Esophagus (tissue), 2 donors: Measurements from ENCODE around the gene GRIK2. TPM values are rescaled to one million over a fixed set of nuclear protein-coding genes. Genes with fewer than 3 reads are reported as not detected.

Source experiments
- H3K27ac ChIP-seq, 2 donors: one replicate each; pipeline ENCODE4 v1.5.1; 2013; ENCODE audit warnings: low read depth in 2 of 2, mild to moderate bottlenecking in 2 of 2, inconsistent platforms in 1 of 2, low read length in 1 of 2, moderate library complexity in 1 of 2
- H3K27me3 ChIP-seq, 2 donors: one replicate each; pipeline ENCODE4 v1.6.1; 2013; ENCODE audit warnings: low read length in 2 of 2, control low read depth in 1 of 2, mild to moderate bottlenecking in 1 of 2; ENCODE audit not compliant: insufficient read depth in 2 of 2, control insufficient read depth in 1 of 2
- H3K36me3 ChIP-seq, 2 donors: one replicate each; pipeline ENCODE4 v1.6.1; 2013; ENCODE audit warnings: low read length in 1 of 2; ENCODE audit not compliant: control insufficient read depth in 2 of 2, insufficient read depth in 2 of 2
- H3K4me1 ChIP-seq, 2 donors: one replicate each; pipeline ENCODE4 v1.6.1; 2013; ENCODE audit warnings: low read length in 1 of 2; ENCODE audit not compliant: control insufficient read depth in 2 of 2, insufficient read depth in 2 of 2
- H3K4me3 ChIP-seq, 2 donors: one replicate each; pipeline ENCODE4 v1.5.1; 2013; ENCODE audit warnings: low read length in 2 of 2, mild to moderate bottlenecking in 2 of 2, low read depth in 1 of 2, moderate library complexity in 1 of 2
- H3K9me3 ChIP-seq, 2 donors: one replicate each; pipeline ENCODE4 v1.6.1; 2013; ENCODE audit warnings: mild to moderate bottlenecking in 2 of 2, low read depth in 1 of 2, low read length in 1 of 2, moderate library complexity in 1 of 2; ENCODE audit not compliant: control insufficient read depth in 2 of 2, insufficient read depth in 1 of 2
- WGBS, 2 donors: extraction: QIAGEN DNeasy Blood & Tissue Kit; methylation state at CpG; one replicate each; pipeline ENCODE4 v1.1.7; 2013; 5-methylcytosine and 5-hydroxymethylcytosine counted together
- polyA plus RNA-seq, 2 donors: library from polyadenylated mRNA; stranded (reverse); fragments of 200-250 nt; gene quantifications; one replicate each; pipeline ENCODE4 v1.2.3, GENCODE V29; 2013
- donor health status: healthy with polysubstance abuse.
- donor health status: Bipolar disorder and iron deficiency.

Gene GRIK2
- polyA plus RNA-seq, 2 donors: 0.06 to 0.08 TPM

DNA sequence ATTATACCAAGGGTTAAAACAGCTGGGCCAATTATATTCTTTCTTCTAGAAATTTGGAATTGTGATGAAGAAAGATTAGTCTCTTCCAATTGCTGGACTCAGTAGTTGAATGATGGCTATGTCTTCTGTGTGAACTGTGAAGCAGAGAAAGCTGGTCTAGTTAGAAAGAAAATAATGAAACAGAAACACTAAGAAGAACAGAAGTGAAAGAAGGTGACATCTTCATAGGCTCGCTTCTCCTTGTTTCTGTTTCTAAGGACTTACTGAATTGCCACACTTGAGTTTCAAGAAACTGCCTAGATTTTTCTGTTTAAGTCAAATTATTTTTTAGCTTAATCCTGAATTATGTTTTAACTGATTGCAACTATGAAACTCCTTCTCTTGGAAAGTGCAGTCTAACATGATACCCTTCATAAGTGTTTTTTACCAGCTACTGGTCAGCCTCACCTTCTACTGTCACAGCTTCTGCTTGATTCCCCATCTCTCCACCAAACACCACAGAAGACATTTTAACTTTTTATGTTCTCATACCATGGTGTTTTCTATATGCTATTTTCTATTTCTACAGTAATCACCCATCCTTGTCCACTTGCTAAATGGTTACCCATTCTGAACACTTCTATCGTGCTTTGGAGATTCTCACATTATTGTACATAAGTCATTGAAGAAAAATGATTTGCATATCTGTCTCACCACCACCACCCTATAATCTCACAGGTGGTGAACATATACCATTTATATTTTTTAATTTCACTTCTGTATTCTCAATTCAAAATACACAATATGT, 268.8 kb downstream of the GRIK2 start:
- WGBS, 2 donors: 91 to 96% methylated on average over 2 of the region's 2 CpGs
- Histone ChIP-seq H3K27ac (no peak overlapping the region), H3K4me3 (no peak overlapping the region), H3K27me3 (no peaks in the 10 kb centered on the region), H3K36me3 (no peaks in the 10 kb centered on the region), H3K4me1 (no peaks in the 10 kb centered on the region), H3K9me3 (no peaks in the 10 kb centered on the region)

DNA sequence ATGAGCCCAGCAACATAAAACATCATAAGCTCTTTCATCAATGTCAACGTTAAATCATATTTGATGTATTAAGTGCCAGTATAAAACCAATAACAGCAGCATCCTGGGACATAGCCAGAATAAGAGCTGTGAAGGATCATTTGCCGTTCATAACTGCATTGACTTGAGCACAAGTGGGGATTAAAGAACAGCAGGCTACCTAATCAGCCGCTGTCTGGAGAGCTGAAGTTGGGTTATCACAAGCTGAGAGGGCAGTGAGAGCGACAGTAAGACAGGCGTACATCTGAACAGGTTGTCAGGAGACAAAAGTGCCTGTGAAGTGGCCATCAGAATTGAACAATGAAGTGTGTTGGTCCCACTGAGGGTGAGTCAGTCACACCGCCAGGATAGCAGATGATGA, 269.6 kb downstream of the GRIK2 start:
- 61 to 69% methylated on average over 6 of the region's 6 CpGs for whole genome bisulfite sequencing, 2 donors
- no peaks in the 10 kb centered on the region for H3K27me3 ChIP-seq
- no peaks in the 10 kb centered on the region for H3K36me3 ChIP-seq
- no peaks in the 10 kb centered on the region for H3K4me1 ChIP-seq
- H3K9me3 ChIP-seq: no peaks in the 10 kb centered on the region
- H3K4me3 ChIP-seq: no peak overlapping the region
- H3K27ac ChIP-seq: no peak overlapping the region

DNA sequence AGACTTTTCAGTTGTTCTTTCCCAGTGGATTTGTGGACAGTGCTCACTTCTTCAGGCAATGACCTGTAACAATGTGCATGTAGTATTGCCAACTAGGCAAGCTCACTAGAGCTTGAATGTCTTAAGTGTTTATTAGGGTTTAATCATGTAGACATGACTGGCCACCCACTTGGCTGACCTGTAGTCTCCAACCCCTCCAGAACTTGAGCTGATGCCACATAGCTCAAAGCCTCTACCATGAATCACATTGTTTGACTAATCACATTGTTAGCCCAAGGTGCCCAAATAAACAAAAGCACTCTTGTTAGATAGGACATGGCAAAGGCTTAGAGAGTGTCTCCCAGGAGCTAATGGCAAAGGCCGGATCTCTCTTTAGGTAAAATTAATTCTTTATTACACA, 272.7 kb downstream of the GRIK2 start:
- H3K4me3 ChIP-seq: no peak overlapping the region
- 27 to 31% methylated on average over 1 of the region's 1 CpG for WGBS, 2 donors
- no peaks in the 10 kb centered on the region for H3K9me3 ChIP-seq
- no peaks in the 10 kb centered on the region for H3K4me1 ChIP-seq
- H3K36me3 ChIP-seq: no peaks in the 10 kb centered on the region
- H3K27me3 ChIP-seq: no peaks in the 10 kb centered on the region
- no peak overlapping the region for H3K27ac ChIP-seq

- Histone ChIP-seq H3K36me3 (no peaks in the 10 kb centered on the region), H3K4me3 (no peak overlapping the region), H3K9me3 (no peaks in the 10 kb centered on the region), H3K4me1 (no peaks in the 10 kb centered on the region), H3K27ac (no peak overlapping the region), H3K27me3 (no peaks in the 10 kb centered on the region)
- 29 to 49% methylated on average over 2 of the region's 2 CpGs for WGBS, 2 donors
Measured at GRCh38 chr6:101668496-101669030, 275.1 kb downstream of the GRIK2 start.

- H3K27me3 ChIP-seq: no peaks in the 10 kb centered on the region
- no peaks in the 10 kb centered on the region for H3K36me3 ChIP-seq
- no peaks in the 10 kb centered on the region for H3K9me3 ChIP-seq
- no peak overlapping the region for H3K27ac ChIP-seq
- 78 to 82% methylated on average over 2 of the region's 2 CpGs for WGBS, 2 donors
- H3K4me1 ChIP-seq: no peaks in the 10 kb centered on the region
- H3K4me3 ChIP-seq: no peak overlapping the region
Measured at GRCh38 chr6:101676187-101676586, 282.7 kb downstream of the GRIK2 start.

DNA sequence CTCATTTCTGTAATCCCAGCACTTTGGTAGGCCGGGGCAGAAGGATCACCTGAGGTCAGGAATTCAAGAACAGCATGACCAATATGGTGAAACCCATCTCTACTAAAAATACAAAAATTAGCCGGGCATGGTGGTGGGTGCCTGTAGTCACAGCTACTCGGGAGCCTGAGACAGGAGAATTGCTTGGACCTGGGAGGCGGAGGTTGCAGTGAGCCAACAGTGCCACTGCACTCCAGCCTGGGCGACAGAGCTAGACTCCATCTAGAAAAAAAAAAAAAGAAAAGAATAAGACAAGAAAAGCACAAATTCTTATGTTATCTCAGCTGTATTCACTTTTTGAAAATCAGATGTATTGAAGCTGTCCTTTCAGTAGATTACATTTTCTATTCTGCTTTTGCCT, 289.4 kb downstream of the GRIK2 start:
- H3K27ac ChIP-seq: no peak overlapping the region
- no peaks in the 10 kb centered on the region for H3K9me3 ChIP-seq

GRCh38 chr6:101683884-101684283, 290.4 kb downstream of the GRIK2 start:
- Histone ChIP-seq H3K36me3 (no peaks in the 10 kb centered on the region), H3K4me1 (no peaks in the 10 kb centered on the region), H3K27me3 (no peaks in the 10 kb centered on the region), H3K4me3 (no peak overlapping the region), H3K27ac (no peak overlapping the region), H3K9me3 (no peaks in the 10 kb centered on the region)
- WGBS, 2 donors: 85 to 87% methylated on average over 1 of the region's 1 CpG

More for the DNA sequence above, 289.4 kb downstream of the GRIK2 start:
- Histone ChIP-seq H3K4me1 (no peaks in the 10 kb centered on the region), H3K27me3 (no peaks in the 10 kb centered on the region), H3K4me3 (no peak overlapping the region), H3K36me3 (no peaks in the 10 kb centered on the region)
- 84 to 91% methylated on average over 5 of the region's 5 CpGs for WGBS, 2 donors

DNA sequence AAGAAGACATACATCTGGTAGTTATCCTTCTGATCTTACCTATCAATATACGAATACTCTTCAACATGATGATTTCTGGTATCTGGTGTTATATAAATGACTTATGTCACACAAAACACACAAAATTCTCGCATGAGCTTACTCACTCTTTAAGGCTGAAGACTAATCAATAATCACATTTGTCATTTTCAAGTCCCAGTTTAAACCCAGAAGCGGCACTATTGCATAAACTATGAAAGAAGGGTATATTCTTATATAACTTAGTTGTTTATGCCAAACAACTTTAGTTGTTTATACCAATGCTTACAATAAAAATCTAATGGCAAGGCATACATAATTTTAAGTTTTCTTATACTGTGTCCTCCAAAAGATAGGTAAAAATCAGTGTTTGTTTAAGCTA, 293.1 kb downstream of the GRIK2 start:
- no peaks in the 10 kb centered on the region for H3K9me3 ChIP-seq
- H3K36me3 ChIP-seq: no peaks in the 10 kb centered on the region
- H3K4me3 ChIP-seq: no peak overlapping the region
- no peak overlapping the region for H3K27ac ChIP-seq
- WGBS, 2 donors: 64 to 88% methylated on average over 3 of the region's 3 CpGs
- H3K4me1 ChIP-seq: no peaks in the 10 kb centered on the region
- no peaks in the 10 kb centered on the region for H3K27me3 ChIP-seq

DNA sequence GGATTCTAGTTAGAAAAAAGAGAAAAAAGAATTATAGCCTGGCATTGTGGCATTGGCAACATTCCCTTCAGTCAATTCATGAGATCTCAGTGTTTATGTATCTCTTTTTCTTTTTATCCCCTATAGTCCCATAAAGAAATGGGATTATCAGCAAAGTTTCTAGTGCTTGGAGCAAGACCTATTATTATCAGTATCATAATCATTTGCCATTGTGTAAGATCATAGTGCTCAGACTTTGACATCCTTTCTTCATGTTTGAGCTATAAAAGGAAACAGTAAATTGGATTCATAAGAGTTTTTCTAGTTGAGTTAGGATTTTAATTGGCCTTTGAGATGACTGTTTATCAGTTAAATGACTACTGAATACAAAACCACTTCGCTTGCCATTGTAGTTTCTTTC, 295.6 kb downstream of the GRIK2 start:
- no peaks in the 10 kb centered on the region for H3K4me1 ChIP-seq
- 77 to 80% methylated on average over 1 of the region's 1 CpG for WGBS, 2 donors
- no peak overlapping the region for H3K27ac ChIP-seq
- no peaks in the 10 kb centered on the region for H3K9me3 ChIP-seq
- no peak overlapping the region for H3K4me3 ChIP-seq
- no peaks in the 10 kb centered on the region for H3K36me3 ChIP-seq
- no peaks in the 10 kb centered on the region for H3K27me3 ChIP-seq

DNA sequence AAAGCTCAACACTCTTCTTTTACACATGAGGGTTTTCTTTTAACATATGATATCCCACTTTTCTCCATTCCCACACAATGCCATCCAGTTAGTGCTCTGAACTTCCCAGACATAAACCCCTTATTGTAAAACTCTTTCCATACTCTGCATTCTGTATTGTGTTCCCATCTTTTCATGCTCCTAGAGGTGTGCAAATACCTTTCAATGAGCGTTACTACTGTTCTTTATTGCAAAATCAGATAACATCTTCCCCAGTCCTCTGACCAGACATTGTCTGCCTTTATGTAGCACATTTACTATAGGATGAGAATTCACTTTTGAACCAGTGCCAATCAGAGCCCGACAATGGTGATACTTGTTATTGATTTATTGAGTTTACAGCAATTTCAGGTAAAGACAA, 296.2 kb downstream of the GRIK2 start:
- no peaks in the 10 kb centered on the region for H3K9me3 ChIP-seq
- WGBS, 2 donors: 75 to 88% methylated on average over 2 of the region's 2 CpGs
- no peak overlapping the region for H3K4me3 ChIP-seq
- H3K4me1 ChIP-seq: no peaks in the 10 kb centered on the region
- H3K27ac ChIP-seq: no peak overlapping the region
- no peaks in the 10 kb centered on the region for H3K27me3 ChIP-seq
- H3K36me3 ChIP-seq: no peaks in the 10 kb centered on the region
